Activated naive CD4-positive, alpha-beta T cell treated with anti-CD3 and anti-CD28 coated beads, Interleukin-2, amount 50 U/mL, for 16 hours (primary cell): Measurements from ENCODE around the gene PSMD11.

Source experiments
- DNase-seq: peaks from one replicate; pipeline ENCODE4 v3.0.0-alpha.2; 2020

PSMD11 gene

GRCh38 chr17:32492264-32492589 is 47.9 kb downstream of the PSMD11 start:
- DNase-seq: no peak

- no peak for DNase-seq
These were observed 48.5 kb downstream of the PSMD11 start for GRCh38 chr17:32492648-32493289.

- DNase-seq: no peak
These were observed 49.3 kb downstream of the PSMD11 start for GRCh38 chr17:32493571-32493970.

- DNase-seq: no peak
These were observed 49.7 kb downstream of the PSMD11 start for GRCh38 chr17:32493976-32494513.

- DNase-seq: no peak
These were observed 50.5 kb downstream of the PSMD11 start for GRCh38 chr17:32494621-32495358.

GRCh38 chr17:32495359-32496231 is 51.3 kb downstream of the PSMD11 start:
- no peak for DNase-seq

GRCh38 chr17:32496395-32497073 is 52.2 kb downstream of the PSMD11 start:
- no peak for DNase-seq

GRCh38 chr17:32497431-32498205 is 53.3 kb downstream of the PSMD11 start:
- no peak for DNase-seq

GRCh38 chr17:32498391-32498790 is 54.1 kb downstream of the PSMD11 start:
- DNase-seq: no peak

- DNase-seq: no peak
These were observed 57.7 kb downstream of the PSMD11 start for GRCh38 chr17:32502013-32502412.

GRCh38 chr17:32502710-32503109 is 58.4 kb downstream of the PSMD11 start:
- DNase-seq: no peak

- DNase-seq: no peak
These were observed 59.2 kb downstream of the PSMD11 start for GRCh38 chr17:32503251-32504165.

- DNase-seq: no peak
These were observed 60.1 kb downstream of the PSMD11 start for GRCh38 chr17:32504166-32504990.

GRCh38 chr17:32508926-32509325 is 64.6 kb downstream of the PSMD11 start:
- no peak for DNase-seq

GRCh38 chr17:32510466-32510865 is 66.2 kb downstream of the PSMD11 start:
- no peak for DNase-seq

GRCh38 chr17:32512328-32512727 is 68.0 kb downstream of the PSMD11 start:
- no peak for DNase-seq

- no peak for DNase-seq
These were observed 69.3 kb downstream of the PSMD11 start for GRCh38 chr17:32513579-32513978.

GRCh38 chr17:32514606-32515005 is 70.3 kb downstream of the PSMD11 start:
- DNase-seq: no peak

- DNase-seq: no peak
These were observed 71.5 kb downstream of the PSMD11 start for GRCh38 chr17:32515677-32516383.
